ENCODE results near the gene DEGS2.

The DEGS2 gene

GRCh38 chr14:100108042-100108825 lies 51.2 kb downstream of the DEGS2 start:
- H3K27me3 Mint-ChIP-seq = no peaks in the 10 kb centered on the region
- peaks cover 79% of the 10 kb centered on the region for H3K4me1 Mint-ChIP-seq
- peak overlapping the region; percentile 88 for H3K27ac Mint-ChIP-seq (ENCODE audit: low read depth)
- peak overlapping the region; percentile 23 for H3K4me3 Mint-ChIP-seq
- H3K36me3 Mint-ChIP-seq (ENCODE audit: insufficient read depth) = peaks cover 68% of the 10 kb centered on the region
- DNase-seq (ENCODE audit: low spot score in 2 of 2) (peak; percentile 79 to 88), ATAC-seq (replicated peaks; ENCODE audit: extremely low read depth, poor library complexity, severe bottlenecking) (peak; percentile 53)
- no peaks in the 10 kb centered on the region for H3K9me3 Mint-ChIP-seq

GRCh38 chr14:100107236-100107635 lies 52.2 kb downstream of the DEGS2 start:
- Mint-ChIP-seq H3K27ac (ENCODE audit: low read depth) (peak overlapping the region; percentile 88), H3K9me3 (no peaks in the 10 kb centered on the region), H3K4me3 (peak overlapping the region; percentile 66), H3K4me1 (peaks cover 77% of the 10 kb centered on the region), H3K27me3 (no peaks in the 10 kb centered on the region), H3K36me3 (ENCODE audit: insufficient read depth) (peaks cover 77% of the 10 kb centered on the region)
- ATAC-seq (replicated peaks; ENCODE audit: extremely low read depth, poor library complexity, severe bottlenecking) (no peak), DNase-seq (ENCODE audit: low spot score in 2 of 2) (no peak)

- DNase-seq (ENCODE audit: low spot score in 2 of 2) (peak in 1 of 2 donors; percentile 43), ATAC-seq (replicated peaks; ENCODE audit: extremely low read depth, poor library complexity, severe bottlenecking) (peak; percentile 68)
- Mint-ChIP-seq H3K4me1 (peaks cover 81% of the 10 kb centered on the region), H3K27ac (ENCODE audit: low read depth) (peak overlapping the region; percentile 88), H3K36me3 (ENCODE audit: insufficient read depth) (peaks cover 80% of the 10 kb centered on the region), H3K4me3 (peak overlapping the region; percentile 66), H3K9me3 (no peaks in the 10 kb centered on the region), H3K27me3 (no peaks in the 10 kb centered on the region)
Observed at GRCh38 chr14:100106250-100107112, 53.0 kb downstream of the DEGS2 start.

- Mint-ChIP-seq H3K27ac (ENCODE audit: low read depth) (peak overlapping the region; percentile 88), H3K4me3 (peak overlapping the region; percentile 66), H3K4me1 (peaks cover 81% of the 10 kb centered on the region), H3K9me3 (no peaks in the 10 kb centered on the region), H3K27me3 (no peaks in the 10 kb centered on the region), H3K36me3 (ENCODE audit: insufficient read depth) (peaks cover 84% of the 10 kb centered on the region)
- ATAC-seq (replicated peaks; ENCODE audit: extremely low read depth, poor library complexity, severe bottlenecking) = peak; percentile 39
- peak in 1 of 2 donors; percentile 26 for DNase-seq (ENCODE audit: low spot score in 2 of 2)
Observed at GRCh38 chr14:100105357-100106169, 53.9 kb downstream of the DEGS2 start.

GRCh38 chr14:100104523-100105300 lies 54.7 kb downstream of the DEGS2 start:
- Mint-ChIP-seq H3K27ac (ENCODE audit: low read depth) (peak overlapping the region; percentile 88), H3K4me3 (peak overlapping the region; percentile 66), H3K9me3 (no peaks in the 10 kb centered on the region), H3K36me3 (ENCODE audit: insufficient read depth) (peaks cover 84% of the 10 kb centered on the region), H3K27me3 (no peaks in the 10 kb centered on the region), H3K4me1 (peaks cover 87% of the 10 kb centered on the region)
- no peak for DNase-seq (ENCODE audit: low spot score in 2 of 2)
- no peak for ATAC-seq (replicated peaks; ENCODE audit: extremely low read depth, poor library complexity, severe bottlenecking)

GRCh38 chr14:100104006-100104352 lies 55.5 kb downstream of the DEGS2 start:
- H3K4me1 Mint-ChIP-seq = peaks cover 85% of the 10 kb centered on the region
- peak overlapping the region; percentile 66 for H3K4me3 Mint-ChIP-seq
- no peak for DNase-seq (ENCODE audit: low spot score in 2 of 2)
- ATAC-seq (replicated peaks; ENCODE audit: extremely low read depth, poor library complexity, severe bottlenecking) = no peak
- H3K27me3 Mint-ChIP-seq = no peaks in the 10 kb centered on the region
- H3K9me3 Mint-ChIP-seq = no peaks in the 10 kb centered on the region
- H3K36me3 Mint-ChIP-seq (ENCODE audit: insufficient read depth) = peaks cover 87% of the 10 kb centered on the region
- H3K27ac Mint-ChIP-seq (ENCODE audit: low read depth) = peak overlapping the region; percentile 88

GRCh38 chr14:100103250-100104005 lies 56.0 kb downstream of the DEGS2 start:
- no peak for ATAC-seq (replicated peaks; ENCODE audit: extremely low read depth, poor library complexity, severe bottlenecking)
- DNase-seq (ENCODE audit: low spot score in 2 of 2) = no peak
- Mint-ChIP-seq H3K27me3 (no peaks in the 10 kb centered on the region), H3K27ac (ENCODE audit: low read depth) (peak overlapping the region; percentile 88), H3K36me3 (ENCODE audit: insufficient read depth) (peaks cover 90% of the 10 kb centered on the region), H3K4me3 (peak overlapping the region; percentile 66), H3K4me1 (peaks cover 85% of the 10 kb centered on the region), H3K9me3 (no peaks in the 10 kb centered on the region)

GRCh38 chr14:100102156-100102785 lies 57.2 kb downstream of the DEGS2 start:
- H3K27me3 Mint-ChIP-seq = no peaks in the 10 kb centered on the region
- ATAC-seq (replicated peaks; ENCODE audit: extremely low read depth, poor library complexity, severe bottlenecking) (no peak), DNase-seq (ENCODE audit: low spot score in 2 of 2) (no peak)
- H3K9me3 Mint-ChIP-seq = no peaks in the 10 kb centered on the region
- peaks cover 94% of the 10 kb centered on the region for H3K36me3 Mint-ChIP-seq (ENCODE audit: insufficient read depth)
- peak overlapping the region; percentile 53 for H3K4me3 Mint-ChIP-seq
- H3K27ac Mint-ChIP-seq (ENCODE audit: low read depth) = peak overlapping the region; percentile 46
- peaks cover 85% of the 10 kb centered on the region for H3K4me1 Mint-ChIP-seq

GRCh38 chr14:100100032-100100703 lies 59.3 kb downstream of the DEGS2 start:
- Mint-ChIP-seq H3K9me3 (no peaks in the 10 kb centered on the region), H3K36me3 (ENCODE audit: insufficient read depth) (peaks cover 90% of the 10 kb centered on the region), H3K4me1 (peaks cover 82% of the 10 kb centered on the region), H3K27me3 (no peaks in the 10 kb centered on the region), H3K4me3 (peak overlapping the region; percentile 55), H3K27ac (ENCODE audit: low read depth) (peak overlapping the region; percentile 51)
- no peak for ATAC-seq (replicated peaks; ENCODE audit: extremely low read depth, poor library complexity, severe bottlenecking)
- no peak for DNase-seq (ENCODE audit: low spot score in 2 of 2)

GRCh38 chr14:100098171-100098570 lies 61.3 kb downstream of the DEGS2 start:
- Mint-ChIP-seq H3K4me3 (peak overlapping the region; percentile 6), H3K36me3 (ENCODE audit: insufficient read depth) (peaks cover 93% of the 10 kb centered on the region), H3K9me3 (no peaks in the 10 kb centered on the region), H3K27me3 (no peaks in the 10 kb centered on the region), H3K4me1 (peaks cover 82% of the 10 kb centered on the region), H3K27ac (ENCODE audit: low read depth) (peak overlapping the region; percentile 79)
- ATAC-seq (replicated peaks; ENCODE audit: extremely low read depth, poor library complexity, severe bottlenecking) (no peak), DNase-seq (ENCODE audit: low spot score in 2 of 2) (no peak)
